Heart right ventricle (tissue), 16 donors: ENCODE results near the gene JPT2. TPM values are rescaled to one million over a fixed set of nuclear protein-coding genes. Genes with fewer than 3 reads are reported as not detected.

Experiments
- ATAC-seq, 8 donors: fragments of 200-7000 bp; cut with Tn5 transposase; one replicate each; pipeline ENCODE4 v1.9.1; 2020; ENCODE audit warnings: mild to moderate bottlenecking in 8 of 8, moderate library complexity in 8 of 8, moderate number of reproducible peaks in 1 of 8
- DNase-seq, 2 donors: peaks; one replicate each; pipeline ENCODE4 v3.0.0-alpha.2; 2020
- H3K27ac ChIP-seq, 10 donors: fragments of 200-600 bp; sonication (generic) in 2 of 10; one replicate each; pipeline versions ENCODE4 v1.5.0 to v1.8.0; 2020 to 2022; ENCODE audit warnings: mild to moderate bottlenecking in 3 of 10
- H3K27me3 ChIP-seq, 7 donors: fragments of 200-600 bp; one replicate each; pipeline ENCODE4 v1.8.0; 2021 to 2022; ENCODE audit warnings: mild to moderate bottlenecking in 2 of 7
- H3K36me3 ChIP-seq, 9 donors: fragments of 200-600 bp; sonication (generic) in 1 of 9; one replicate each; pipeline versions ENCODE4 v1.5.0 to v1.8.0; 2020 to 2022; ENCODE audit warnings: mild to moderate bottlenecking in 2 of 9
- H3K4me1 ChIP-seq, 9 donors: fragments of 200-600 bp; sonication (generic) in 1 of 9; one replicate each; pipeline versions ENCODE4 v1.5.0 to v1.8.0; 2020 to 2022; ENCODE audit warnings: mild to moderate bottlenecking in 4 of 9
- H3K4me3 ChIP-seq, 10 donors: fragments of 200-600 bp; sonication (generic) in 2 of 10; one replicate each; pipeline versions ENCODE4 v1.5.0 to v1.8.0; 2020 to 2022; ENCODE audit warnings: mild to moderate bottlenecking in 7 of 10, moderate library complexity in 2 of 10
- H3K9me3 ChIP-seq, 11 donors: fragments of 200-600 bp in 10 of 11; sonication (generic) in 2 of 11; one replicate each; pipeline versions ENCODE4 v1.5.0 to v1.8.0; 2013 to 2022; ENCODE audit warnings: mild to moderate bottlenecking in 2 of 11, control low read depth in 1 of 11, moderate library complexity in 1 of 11
- WGBS, 2 donors: extraction: QIAGEN DNeasy Blood & Tissue Kit; methylation state at CpG; one replicate each; pipeline ENCODE4 v1.1.7; 2013; ENCODE audit warnings: inconsistent platforms in 1 of 2; 5-methylcytosine and 5-hydroxymethylcytosine counted together
- intact Hi-C, 10 donors: fragments of 100-400 bp; cut with DNase I; formaldehyde crosslinking; loops; one replicate each; pipeline versions ENCODE4 v1.11.1 to v1.14.2; 2022
- polyA plus RNA-seq, 2 donors: library from polyadenylated mRNA; stranded (reverse); fragments of 200-250 nt; gene quantifications; one replicate each; pipeline ENCODE4 v1.2.3, GENCODE V29; 2013
- total RNA-seq, 10 donors: library from RNA; stranded (reverse); fragmentation: NEBNext Ultra II Directional in 3 of 10; extraction: Animal tissue kit (Norgen Biotek cat#: 25700) in 3 of 10; gene quantifications; one replicate each; pipeline versions ENCODE4 v1.2.1 to v1.2.4, GENCODE V29; 2021 to 2023
- TF ChIP-seq, protein P1 (sequence below), 9 donors: fragments of 200-600 bp; sonication (generic) in 2 of 9; IDR thresholded peaks; one replicate each; pipeline versions ENCODE4 v1.5.0 to v1.8.0; 2021 to 2022; ENCODE audit warnings: antibody characterized with exemption in 9 of 9, mild to moderate bottlenecking in 5 of 9, moderate library complexity in 1 of 9
- donor health status: Arrhythmogenic right ventricular cardiomyopathy.
- donor health status: ischemic (EF 13 %, LVEDD 7.1; RV severe dilation, severe dysfunction).
- donor health status: healthy with polysubstance abuse.
- donor health status: DM: no; HTN: yes; CAD: no.
- donor health status: DM: no; HTN: no; CAD: no.
- donor health status: ischemic (EF 25% LVEDD 6.9; RV normal size, moderate dysfunction).
- donor health status: ischemic (EF 25% LVEDD 5.7; RV mildly dilated, moderate dysfunction).
- donor health status: healthy.
- donor health status: DM: yes; HTN: yes; CAD: no.
- donor health status: Ischemic cardiomyopathy.
- donor health status: ischemic (EF 35%, LVEDD 5.7; RV mildly dilated, moderate dysfunction).
- donor health status: nonischemic (EF 11% LVEDD 7.7; RV severe dilation, severe dysfunction).
- donor health status: DM: yes; HTN: yes; CAD: no.
- donor health status: PGD.
- donor health status: ischemic (EF 29% LVEDD 5.4; RV normal size, mild dysfunction).
- donor health status: nonischemic (EF 23%, LVEDD 6.1; RV moderate dilation, normal function).

JPT2 gene
- total and polyA plus RNA-seq, 12 donors = 10.0 to 57.5 (median 32.2) TPM

DNA sequence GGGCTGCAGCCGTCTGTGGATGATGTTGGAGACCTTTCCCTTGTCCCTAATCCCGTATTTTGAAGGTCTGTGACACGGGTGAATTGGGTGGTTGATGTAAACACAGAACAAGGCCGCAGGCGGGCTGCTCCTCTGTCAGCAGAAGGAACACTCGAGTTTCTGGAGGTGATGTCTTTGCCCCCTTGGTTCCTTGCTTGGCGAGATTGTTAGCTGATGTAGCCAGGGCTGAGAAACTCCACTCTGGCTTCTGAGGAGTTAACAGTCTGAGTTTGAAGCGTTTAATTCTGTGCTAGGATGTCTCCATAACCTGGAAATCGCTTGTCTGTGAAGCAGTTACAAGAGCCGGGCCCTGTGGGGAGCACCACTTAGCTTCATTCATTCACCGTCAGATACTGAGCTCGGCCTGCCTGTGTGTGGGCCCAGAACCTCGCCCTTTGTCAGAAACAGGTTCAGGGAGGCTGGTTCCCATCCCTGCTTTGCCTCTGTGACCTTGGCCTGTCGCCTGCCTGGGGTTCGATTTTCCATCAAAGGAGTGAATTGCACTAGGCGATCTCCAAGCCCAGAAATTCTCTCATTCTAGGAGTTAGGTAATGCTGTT, 29.2 kb downstream of the JPT2 start:
- no peak for ATAC-seq
- no peaks in the 10 kb centered on the region for H3K9me3 ChIP-seq
- H3K27ac ChIP-seq = peak overlapping the region; percentile 49 to 98 (median 94)
- 15 to 18% methylated on average over 16 of the region's 16 CpGs for WGBS, 2 donors
- H3K4me1 ChIP-seq = peaks cover 17 to 58% (median 42%) of the 10 kb centered on the region in 9 donors
- H3K36me3 ChIP-seq = peaks cover 0 to 10% (median 0%) of the 10 kb centered on the region in 9 donors
- TF ChIP-seq, protein P1, sequence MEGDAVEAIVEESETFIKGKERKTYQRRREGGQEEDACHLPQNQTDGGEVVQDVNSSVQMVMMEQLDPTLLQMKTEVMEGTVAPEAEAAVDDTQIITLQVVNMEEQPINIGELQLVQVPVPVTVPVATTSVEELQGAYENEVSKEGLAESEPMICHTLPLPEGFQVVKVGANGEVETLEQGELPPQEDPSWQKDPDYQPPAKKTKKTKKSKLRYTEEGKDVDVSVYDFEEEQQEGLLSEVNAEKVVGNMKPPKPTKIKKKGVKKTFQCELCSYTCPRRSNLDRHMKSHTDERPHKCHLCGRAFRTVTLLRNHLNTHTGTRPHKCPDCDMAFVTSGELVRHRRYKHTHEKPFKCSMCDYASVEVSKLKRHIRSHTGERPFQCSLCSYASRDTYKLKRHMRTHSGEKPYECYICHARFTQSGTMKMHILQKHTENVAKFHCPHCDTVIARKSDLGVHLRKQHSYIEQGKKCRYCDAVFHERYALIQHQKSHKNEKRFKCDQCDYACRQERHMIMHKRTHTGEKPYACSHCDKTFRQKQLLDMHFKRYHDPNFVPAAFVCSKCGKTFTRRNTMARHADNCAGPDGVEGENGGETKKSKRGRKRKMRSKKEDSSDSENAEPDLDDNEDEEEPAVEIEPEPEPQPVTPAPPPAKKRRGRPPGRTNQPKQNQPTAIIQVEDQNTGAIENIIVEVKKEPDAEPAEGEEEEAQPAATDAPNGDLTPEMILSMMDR (IDR thresholded peaks at IDR 0.05) = no peak
- intact Hi-C loops = loop anchor here in 6 of 10 donors (2.0 to 10.0 kb wide), 6 partner anchors 28 to 212 kb away; partner anchors contain the start of genes CRAMP1 (in 3 of the 6), IFT140 (in 3 of the 6), EME2 (in 1 of the 6) and JPT2 (in 1 of the 6)
- H3K4me3 ChIP-seq = peak overlapping the region; percentile 68 to 100 (median 90)
- H3K27me3 ChIP-seq = no peaks in the 10 kb centered on the region
- no peak for DNase-seq

DNA sequence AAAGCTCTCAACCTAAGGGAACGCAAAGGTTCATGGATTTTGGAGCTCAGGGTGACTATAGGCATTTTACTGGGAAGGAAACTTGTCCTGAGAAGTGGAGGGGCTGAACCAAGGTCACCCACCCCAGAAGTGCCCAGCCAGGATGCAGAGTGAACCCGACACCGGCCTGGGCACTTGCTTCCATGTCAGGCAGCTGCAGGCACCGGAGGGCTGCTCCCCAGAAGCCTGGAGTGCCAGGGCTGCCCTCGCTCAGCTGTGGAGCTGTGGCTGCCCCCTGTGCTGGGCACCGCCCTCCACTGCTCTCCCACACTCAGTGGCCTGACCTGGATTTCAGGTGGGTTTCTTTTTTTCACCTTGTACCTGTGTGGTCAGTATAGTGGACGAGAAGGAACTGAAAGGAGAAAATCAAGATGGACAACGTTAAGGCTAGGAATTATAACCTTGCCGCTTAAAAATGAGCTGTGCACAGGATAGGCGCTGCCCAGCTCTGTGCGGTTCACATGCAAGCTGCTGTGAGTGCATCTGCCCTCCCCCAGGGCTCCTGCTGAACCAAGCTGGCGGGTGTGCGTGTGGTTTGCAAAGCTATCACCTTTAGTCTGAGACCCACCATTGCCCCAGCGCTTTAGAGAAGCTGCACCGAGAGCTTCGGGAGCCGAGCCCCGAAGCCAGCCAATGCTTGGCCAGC, 30.1 kb downstream of the JPT2 start:
- Histone ChIP-seq H3K4me3 (peak overlapping the region in 6 of 10 donors; percentile 1 to 100 (median 94)), H3K4me1 (peaks cover 20 to 67% (median 51%) of the 10 kb centered on the region in 9 donors), H3K27ac (peak overlapping the region in 9 of 10 donors; percentile 13 to 98 (median 95)), H3K36me3 (peaks cover 0 to 5% (median 0%) of the 10 kb centered on the region in 9 donors), H3K9me3 (no peaks in the 10 kb centered on the region), H3K27me3 (no peaks in the 10 kb centered on the region)
- 64 to 79% methylated on average over 18 of the region's 18 CpGs for WGBS, 2 donors
- intact Hi-C loops = loop anchor here in 5 of 10 donors (5.0 to 10.0 kb wide), 5 partner anchors 59 to 213 kb away; partner anchors contain the start of genes CRAMP1 (in 3 of the 5), IFT140 (in 3 of the 5), EME2 (in 1 of the 5) and MRPS34 (in 1 of the 5)
- TF ChIP-seq, protein P1 (IDR thresholded peaks at IDR 0.05) = no peak
- DNase-seq = no peak
- ATAC-seq = peak in 1 of 8 donors; percentile 4

- no peaks in the 10 kb centered on the region for H3K9me3 ChIP-seq
- ATAC-seq = peak in 5 of 8 donors; percentile 27 to 65 (median 57)
- peak overlapping the region in 9 of 10 donors; percentile 13 to 98 (median 95) for H3K27ac ChIP-seq
- H3K27me3 ChIP-seq = no peaks in the 10 kb centered on the region
- H3K4me3 ChIP-seq = peak overlapping the region in 6 of 10 donors; percentile 1 to 100 (median 60)
- TF ChIP-seq, protein P1 (IDR thresholded peaks at IDR 0.05) = no peak
- DNase-seq = peak; percentile 41 to 58
- intact Hi-C loops = loop anchor here in 5 of 10 donors (5.0 to 10.0 kb wide), 5 partner anchors 59 to 214 kb away; partner anchors contain the start of genes CRAMP1 (in 3 of the 5), IFT140 (in 3 of the 5), EME2 (in 1 of the 5) and MRPS34 (in 1 of the 5)
- peaks cover 0 to 7% (median 0%) of the 10 kb centered on the region in 9 donors for H3K36me3 ChIP-seq
- peaks cover 20 to 70% (median 54%) of the 10 kb centered on the region in 9 donors for H3K4me1 ChIP-seq
- 42 to 55% methylated on average over 13 of the region's 13 CpGs for WGBS, 2 donors
Measured at GRCh38 chr16:1708768-1709180, 30.7 kb downstream of the JPT2 start.

DNA sequence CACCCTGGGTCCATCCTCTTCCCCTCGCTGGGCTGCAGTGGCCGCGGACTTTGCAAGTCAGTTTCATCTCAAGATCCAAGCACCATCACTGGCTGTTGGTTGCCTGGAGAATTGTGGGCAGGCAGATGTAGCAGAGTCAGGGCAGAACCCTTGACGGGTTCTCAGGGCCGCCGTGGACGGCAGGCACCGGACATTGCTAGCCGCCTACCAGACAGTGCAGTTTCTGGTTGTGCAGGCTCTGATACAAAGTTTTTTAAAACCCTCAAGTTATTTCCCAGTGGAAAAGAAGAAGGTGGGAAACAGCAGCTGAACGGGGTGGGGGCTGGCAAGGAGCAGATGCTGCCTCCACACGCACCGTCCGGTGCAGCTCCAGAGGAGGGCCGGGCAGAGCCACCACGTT, 31.3 kb downstream of the JPT2 start:
- 73 to 77% methylated on average over 15 of the region's 15 CpGs for WGBS, 2 donors
- peak overlapping the region in 4 of 10 donors; percentile 17 to 100 (median 96) for H3K4me3 ChIP-seq
- no peak for DNase-seq
- TF ChIP-seq, protein P1 (IDR thresholded peaks at IDR 0.05) = no peak
- intact Hi-C loops = loop anchor here in 5 of 10 donors (5.0 to 10.0 kb wide), 5 partner anchors 58 to 215 kb away; partner anchors contain the start of genes CRAMP1 (in 3 of the 5), IFT140 (in 3 of the 5), EME2 (in 1 of the 5) and MRPS34 (in 1 of the 5)
- peaks cover 20 to 76% (median 55%) of the 10 kb centered on the region in 9 donors for H3K4me1 ChIP-seq
- peak overlapping the region in 6 of 10 donors; percentile 13 to 98 (median 94) for H3K27ac ChIP-seq
- peaks cover 0 to 9% (median 0%) of the 10 kb centered on the region in 9 donors for H3K36me3 ChIP-seq
- no peak for ATAC-seq
- H3K9me3 ChIP-seq = no peaks in the 10 kb centered on the region
- no peaks in the 10 kb centered on the region for H3K27me3 ChIP-seq
